ENCODE data around the gene ANKRD44.

- TF ChIP-seq, protein P1, sequence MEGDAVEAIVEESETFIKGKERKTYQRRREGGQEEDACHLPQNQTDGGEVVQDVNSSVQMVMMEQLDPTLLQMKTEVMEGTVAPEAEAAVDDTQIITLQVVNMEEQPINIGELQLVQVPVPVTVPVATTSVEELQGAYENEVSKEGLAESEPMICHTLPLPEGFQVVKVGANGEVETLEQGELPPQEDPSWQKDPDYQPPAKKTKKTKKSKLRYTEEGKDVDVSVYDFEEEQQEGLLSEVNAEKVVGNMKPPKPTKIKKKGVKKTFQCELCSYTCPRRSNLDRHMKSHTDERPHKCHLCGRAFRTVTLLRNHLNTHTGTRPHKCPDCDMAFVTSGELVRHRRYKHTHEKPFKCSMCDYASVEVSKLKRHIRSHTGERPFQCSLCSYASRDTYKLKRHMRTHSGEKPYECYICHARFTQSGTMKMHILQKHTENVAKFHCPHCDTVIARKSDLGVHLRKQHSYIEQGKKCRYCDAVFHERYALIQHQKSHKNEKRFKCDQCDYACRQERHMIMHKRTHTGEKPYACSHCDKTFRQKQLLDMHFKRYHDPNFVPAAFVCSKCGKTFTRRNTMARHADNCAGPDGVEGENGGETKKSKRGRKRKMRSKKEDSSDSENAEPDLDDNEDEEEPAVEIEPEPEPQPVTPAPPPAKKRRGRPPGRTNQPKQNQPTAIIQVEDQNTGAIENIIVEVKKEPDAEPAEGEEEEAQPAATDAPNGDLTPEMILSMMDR (IDR thresholded peaks at IDR 0.05; ENCODE audit: low read length), result no peak
- no peak for TF ChIP-seq EZH2 (IDR thresholded peaks at IDR 0.05; ENCODE audit: borderline replicate concordance, low read length)
Observed at GRCh38 chr2:197241153-197241552, 69.4 kb downstream of the ANKRD44 start.
